DMS153 treated with DMSO at 0.1 percent for 48 hours (cell line): ENCODE data around the gene GABBR2.

ENCODE experiments used
- DNase-seq: peaks from one replicate; lab custom pipeline; 2025; ENCODE audit not compliant: unreplicated experiment; lab: John Stamatoyannopoulos, UW

GABBR2 gene

DNA sequence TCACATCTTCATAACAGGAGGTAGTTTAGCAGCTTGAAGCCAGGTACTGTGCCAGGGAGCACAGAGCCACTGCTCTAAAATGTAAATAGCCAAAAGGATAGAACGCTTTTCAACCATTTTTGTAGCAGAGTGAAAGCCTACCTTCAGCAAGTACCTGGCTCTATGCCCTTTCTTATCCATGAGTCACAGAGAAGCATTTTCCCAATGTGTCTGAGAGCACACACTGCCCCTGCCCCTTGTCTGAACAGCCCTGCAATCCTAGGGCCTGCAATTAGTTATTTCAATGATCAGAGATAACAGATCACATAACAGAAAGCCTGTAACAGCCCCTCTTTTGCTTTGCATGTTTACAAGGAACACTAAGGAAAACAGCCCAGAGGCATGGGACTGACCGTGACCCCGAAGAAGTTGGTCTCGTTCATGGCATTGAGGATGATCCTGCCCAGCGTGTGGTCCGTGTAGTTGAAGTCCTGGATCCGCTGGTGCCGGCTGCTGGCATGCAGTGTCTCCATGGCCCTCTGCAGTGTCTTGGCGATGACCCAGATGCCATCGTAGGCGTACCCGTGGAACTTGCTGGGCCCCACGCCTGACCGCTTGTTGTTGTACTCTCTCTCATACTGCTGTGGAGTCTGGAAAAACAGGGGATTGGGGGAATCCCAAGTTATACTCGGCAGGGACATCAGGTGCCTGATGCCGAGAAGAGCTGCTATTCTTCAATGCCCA is 255.0 kb downstream of the GABBR2 start:
- no peak for DNase-seq

DNA sequence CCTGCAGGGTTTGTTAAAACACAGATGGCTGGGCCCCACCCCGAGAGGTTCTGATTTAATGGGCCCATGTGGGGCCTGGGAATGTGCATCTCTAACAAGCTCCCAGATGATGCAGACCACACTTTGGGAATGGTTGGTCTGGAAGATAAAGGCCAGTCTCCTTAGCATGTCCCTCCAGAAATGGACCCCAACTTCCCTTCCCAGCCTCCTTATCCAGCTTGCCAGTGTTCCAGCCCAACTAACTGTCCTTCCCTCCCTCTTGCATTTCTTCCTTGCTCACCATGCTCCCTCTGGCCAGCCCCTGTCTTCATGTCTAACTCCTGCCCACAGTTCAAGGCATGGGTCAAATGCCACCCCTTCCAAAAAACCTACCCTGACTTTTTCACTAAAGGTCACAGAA is 257.2 kb downstream of the GABBR2 start:
- DNase-seq, result no peak

DNA sequence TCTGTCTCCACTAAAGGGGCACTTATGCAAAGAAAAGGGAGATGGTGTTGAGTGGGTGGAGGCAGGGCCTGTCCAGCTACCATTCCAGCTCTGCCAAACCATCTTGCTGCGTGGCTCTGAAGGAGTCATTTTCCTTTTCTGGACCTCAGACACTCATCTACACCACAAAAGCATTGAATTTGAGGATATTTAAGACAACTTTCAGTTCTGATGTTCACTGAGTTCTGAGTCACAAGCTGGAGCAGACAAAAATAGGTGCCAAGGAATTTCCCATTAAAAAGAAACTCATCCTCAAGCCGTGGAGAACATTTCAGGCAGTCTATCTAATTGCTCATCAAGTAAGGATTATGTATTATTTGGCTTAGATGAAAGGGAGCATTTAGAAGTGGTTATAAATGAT is 258.2 kb downstream of the GABBR2 start:
- no peak for DNase-seq

DNA sequence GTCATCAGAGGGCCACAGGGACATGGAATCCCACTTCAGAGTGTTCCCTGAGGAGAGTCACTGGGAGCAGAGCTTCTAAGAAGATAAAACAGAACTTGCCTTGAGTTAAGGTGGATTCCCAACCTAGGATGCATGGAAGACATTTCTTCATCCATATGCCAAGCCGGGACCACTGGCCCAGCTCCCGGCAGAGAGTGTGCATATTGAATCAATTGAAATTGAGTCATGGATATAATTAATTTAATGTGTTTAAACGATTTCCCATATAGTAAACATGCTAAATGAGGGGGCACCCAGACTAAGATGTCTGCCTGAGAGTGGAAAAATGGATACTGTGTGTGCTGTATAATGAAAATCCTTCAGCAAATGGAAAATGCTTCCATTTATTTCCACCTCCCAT is 258.9 kb downstream of the GABBR2 start:
- DNase-seq, result no peak

DNA sequence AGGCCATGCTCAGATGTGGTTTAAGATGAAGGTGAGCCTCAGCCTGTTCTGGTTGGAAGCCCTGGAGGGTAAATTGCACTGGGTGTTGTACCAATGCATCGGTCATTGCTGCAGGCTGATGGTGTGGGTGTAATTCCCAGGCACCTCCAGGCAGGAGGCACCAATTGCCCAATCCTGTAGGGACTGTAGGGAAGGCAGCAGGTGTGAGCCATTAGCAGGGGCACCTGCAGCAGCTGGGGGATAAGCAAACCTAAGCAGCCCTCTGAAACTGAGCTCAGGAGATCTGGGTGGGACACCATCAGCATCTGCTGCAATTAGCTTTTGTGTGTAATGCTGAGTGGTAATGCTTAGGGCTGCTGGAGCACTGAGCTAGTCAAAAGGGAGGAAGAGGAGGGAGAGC is 263.2 kb downstream of the GABBR2 start:
- DNase-seq, result no peak

DNA sequence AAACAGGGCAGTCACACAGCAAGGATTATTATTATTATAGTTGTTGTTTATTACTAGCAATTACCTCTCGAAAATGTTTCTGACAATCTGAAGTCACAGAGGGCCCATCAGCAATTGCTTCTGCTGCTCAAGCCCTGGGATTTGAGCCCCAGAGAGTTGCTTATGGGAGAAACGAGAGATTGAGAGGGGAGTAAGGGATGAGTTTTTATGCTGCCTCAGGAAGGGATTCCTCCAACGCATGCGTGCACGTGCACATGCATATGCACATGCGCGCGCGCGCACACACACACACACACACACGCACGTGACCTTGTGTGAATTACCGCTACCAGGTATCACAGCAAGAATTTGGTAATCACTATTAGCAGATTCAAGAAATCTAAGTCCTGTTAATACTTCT is 264.1 kb downstream of the GABBR2 start:
- DNase-seq, result no peak

DNA sequence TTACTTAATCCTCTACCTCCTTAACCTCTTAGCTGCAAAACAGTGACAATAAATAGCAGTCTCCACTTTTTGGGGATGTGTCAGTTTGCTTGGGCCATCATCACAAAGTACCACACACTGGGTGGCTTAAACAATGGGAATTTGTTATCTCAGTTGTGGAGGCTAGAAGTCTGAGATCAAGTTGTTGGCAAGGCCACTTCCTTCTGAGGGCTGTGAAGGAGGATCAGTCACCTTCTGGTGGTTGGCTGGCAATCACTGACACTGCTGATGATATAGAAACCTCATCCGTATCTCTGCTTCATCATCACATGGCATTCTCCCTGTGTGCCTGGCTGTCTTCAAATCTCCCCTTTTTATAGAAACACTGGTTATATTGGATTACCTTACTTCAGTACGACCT is 266.2 kb downstream of the GABBR2 start:
- no peak for DNase-seq

DNA sequence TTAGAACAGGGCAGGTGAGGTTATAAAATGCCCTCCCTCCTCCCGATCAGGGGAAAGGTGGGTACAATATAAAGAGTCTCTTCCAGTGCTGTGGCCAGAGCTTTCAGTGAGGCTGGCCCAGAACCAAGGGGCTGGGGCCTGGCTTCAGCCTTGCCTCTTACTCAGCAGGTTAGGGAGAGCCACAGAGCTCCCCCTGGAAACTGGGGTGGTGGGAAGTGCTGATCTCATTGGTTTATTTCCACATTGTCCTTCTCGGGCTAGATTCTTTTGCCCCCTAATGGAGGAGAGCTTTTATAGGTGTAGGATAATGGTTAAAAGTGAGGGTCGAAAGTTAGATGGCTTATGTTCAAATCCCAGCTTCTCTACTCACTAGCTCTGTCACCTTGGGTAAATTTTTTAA is 266.6 kb downstream of the GABBR2 start:
- DNase-seq, result no peak

DNA sequence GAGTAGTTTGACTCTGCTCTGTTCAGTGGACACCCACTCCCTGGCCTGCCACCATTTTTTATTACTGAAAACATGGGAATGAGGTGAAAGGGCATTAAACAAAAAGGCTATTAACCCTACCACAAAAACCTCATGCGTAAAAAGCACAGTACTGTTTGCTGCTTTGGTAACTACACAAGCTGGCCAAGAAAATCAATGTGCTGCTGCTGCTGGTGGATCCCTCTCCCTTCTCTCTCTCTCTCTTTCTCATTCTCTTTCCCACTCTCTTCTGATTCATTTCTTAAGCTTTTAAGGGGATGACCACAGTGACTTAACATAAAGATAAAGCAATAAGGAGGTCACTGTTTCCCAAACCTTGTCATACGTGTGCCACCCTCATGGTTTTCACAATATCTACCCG is 270.1 kb downstream of the GABBR2 start:
- no peak for DNase-seq

DNA sequence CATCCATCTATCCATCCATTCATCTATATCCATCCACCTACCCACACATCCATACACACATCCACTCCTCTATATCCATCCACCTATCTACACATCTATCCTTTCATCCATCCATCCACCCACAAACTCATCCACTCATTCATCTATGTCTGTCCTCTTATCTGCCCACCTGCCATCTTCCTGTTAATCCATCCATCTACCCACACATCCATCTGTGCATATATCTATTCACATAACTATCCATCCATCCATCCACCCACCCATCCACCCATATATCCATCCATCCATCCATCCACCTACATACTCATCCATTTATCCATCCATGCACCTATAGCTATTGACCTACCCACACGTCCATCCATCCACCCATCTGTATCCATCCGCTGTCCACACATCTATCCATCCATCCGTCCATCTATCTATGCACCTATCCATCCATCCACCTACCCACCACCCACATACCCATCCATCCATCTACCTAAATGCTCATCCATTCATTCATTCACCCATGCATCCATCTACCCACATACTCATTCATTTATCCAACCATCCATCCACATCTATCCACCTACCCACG is 271.2 kb downstream of the GABBR2 start:
- DNase-seq, result no peak

DNA sequence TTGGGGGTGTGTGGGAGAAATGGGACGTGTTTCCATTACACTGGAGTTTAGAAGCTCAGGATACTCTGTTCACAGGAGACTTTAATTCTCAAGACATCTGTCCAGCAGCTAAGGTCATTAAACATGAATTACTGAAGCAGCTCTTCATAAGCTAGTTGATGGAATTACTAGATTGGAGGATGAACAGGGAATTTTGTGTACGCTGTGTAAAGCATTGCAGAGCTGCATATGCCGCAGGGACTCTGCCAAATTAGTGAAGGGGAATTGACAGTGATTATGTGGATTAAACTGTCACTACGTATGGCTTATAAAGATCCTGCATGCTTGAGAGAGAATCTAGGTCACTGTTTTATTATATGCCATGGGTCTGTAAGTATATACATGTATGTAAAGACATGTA is 275.8 kb downstream of the GABBR2 start:
- no peak for DNase-seq

DNA sequence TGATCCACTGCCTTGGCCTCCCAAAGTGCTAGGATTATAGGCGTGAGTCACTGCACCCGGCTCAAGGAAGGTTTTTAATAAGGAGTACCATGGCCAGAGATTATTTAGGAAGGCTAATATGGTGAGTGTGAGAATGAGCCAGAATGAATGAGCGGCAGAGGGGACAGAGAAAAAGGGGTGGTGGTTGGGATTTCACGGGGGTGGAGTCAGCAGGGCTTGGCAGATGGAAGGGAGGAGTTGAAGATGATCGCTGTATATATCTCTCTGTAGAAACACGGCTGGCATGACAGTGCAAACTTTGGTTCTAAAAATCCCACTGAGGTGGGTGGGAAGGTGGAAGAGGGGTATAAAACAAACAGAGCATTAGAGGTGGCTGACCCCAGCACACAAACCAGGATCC is 276.6 kb downstream of the GABBR2 start:
- DNase-seq, result no peak

DNA sequence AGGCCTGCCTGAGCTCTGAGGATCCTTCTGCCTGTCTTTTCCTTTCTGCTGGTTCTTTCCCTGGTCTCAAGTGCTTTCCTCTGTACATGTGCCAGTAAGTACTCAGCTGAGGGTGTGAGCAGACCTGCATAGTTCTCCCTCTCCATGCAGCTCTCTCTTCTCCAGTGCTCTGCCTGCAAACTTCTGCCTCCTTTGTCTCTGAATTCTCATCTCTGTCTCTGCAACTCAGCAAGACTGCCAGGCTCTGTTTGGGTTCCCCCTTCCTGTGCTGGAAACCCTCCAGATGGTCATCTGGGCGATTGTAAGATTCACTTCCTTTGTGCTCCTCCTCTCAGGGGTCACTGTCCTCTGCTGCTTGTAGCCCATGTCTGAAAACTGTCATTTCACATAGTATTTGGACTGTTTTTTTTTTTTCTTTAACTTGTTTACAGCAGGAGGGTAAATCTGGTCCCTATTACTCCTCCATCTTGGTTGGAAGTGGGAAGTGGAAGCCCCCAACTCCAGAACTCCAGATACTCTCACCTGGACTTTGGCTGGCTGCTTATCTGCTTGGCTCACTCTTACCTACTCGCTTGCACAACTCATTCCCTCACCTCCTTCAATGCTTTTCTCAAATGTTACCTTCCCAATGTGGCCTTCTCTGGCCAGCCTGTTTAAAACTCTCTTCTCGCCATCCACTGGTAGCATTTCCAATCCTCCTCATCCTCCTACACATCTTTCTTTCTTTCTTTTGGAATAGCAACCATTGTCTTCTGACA is 278.0 kb downstream of the GABBR2 start:
- DNase-seq, result no peak

DNA sequence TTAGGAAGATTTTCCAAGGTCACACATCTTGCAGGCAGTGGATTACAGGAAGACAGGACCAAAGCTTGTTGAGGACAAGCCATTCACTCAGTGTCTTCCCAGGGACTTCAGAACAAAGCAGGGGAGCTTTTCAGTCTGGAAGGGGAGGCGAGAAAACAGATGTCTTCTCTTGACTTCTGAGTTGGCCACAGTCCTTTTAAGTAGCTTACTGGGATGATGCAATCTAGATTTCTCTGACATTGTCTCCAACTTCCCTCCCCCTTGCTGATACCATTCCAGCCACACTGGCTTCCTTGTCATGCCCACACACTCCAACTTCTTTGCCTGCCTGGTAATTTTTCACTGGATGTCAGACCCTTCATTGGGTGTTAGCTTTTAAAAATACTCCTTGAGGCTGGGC is 279.1 kb downstream of the GABBR2 start:
- DNase-seq, result no peak

DNA sequence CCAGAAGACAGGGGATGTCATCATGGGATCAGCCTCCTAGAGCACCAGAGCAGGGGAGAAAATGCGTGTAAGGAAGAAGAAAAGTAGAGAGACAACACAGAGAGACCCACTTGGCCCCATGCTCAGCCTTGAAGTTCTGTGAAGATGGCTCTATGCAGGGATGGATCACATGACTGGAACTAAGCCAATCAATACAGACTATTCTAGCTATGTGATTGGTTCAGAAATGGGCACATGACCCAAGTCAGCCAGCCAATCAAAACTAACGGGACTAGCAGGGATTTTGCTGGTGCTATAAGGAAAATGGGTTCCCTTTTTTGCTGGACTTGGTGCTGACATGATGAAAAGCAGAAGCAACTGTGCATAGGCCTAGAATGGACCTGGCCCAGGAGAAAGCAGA is 280.3 kb downstream of the GABBR2 start:
- DNase-seq, result no peak

DNA sequence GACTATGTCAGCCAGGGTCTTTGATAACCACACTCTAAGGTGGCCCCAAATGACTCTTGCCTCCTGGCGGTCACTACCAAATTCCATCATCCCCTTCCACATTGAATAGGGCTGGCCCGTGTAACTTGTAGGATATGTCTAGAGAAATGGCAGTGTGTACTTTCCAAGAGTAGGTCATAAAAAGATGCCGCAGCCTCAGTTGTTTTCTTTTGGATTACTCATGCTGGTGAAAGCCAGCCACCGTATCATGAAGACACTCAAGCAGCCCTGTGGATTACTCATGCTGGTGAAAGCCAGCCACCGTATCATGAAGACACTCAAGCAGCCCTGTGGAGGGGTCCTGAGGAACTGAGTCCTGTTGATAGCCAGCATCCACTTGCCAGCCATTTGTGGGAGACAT is 281.2 kb downstream of the GABBR2 start:
- DNase-seq, result no peak

DNA sequence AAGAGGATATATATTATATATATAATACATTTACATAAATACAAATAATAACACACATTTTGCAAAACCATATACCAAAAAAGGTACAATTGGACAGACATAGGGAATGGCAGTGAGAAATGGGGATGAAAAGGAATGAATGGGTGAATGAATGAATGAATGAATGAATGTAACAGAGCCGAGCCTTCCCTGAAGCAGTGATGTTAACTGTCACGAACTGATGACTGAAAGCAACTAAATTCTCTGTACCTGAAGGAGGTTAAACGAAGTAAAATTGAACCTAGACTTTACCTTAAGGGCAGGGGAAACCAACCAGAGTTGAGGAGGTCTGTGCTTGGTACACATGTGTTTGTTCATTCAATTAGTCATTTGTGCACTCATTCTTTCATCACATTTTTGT is 283.7 kb downstream of the GABBR2 start:
- no peak for DNase-seq

DNA sequence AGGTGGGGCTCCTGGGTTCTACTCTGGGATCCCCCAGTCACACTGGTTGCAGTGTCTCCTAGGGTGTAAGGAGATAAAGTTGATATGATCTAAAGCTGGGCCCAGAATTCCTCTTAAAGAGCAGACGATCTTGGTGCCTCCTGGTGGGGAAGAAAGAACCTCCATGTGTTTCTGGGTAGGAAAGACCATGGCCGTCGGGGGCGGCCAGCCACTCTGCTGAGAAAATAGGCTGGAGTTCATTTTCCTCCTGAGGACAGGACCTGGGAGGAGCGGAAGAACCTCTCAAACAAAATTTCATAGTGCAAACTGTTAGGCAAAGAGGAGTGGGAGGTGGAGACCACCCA is 289.5 kb downstream of the GABBR2 start:
- DNase-seq, result no peak

DNA sequence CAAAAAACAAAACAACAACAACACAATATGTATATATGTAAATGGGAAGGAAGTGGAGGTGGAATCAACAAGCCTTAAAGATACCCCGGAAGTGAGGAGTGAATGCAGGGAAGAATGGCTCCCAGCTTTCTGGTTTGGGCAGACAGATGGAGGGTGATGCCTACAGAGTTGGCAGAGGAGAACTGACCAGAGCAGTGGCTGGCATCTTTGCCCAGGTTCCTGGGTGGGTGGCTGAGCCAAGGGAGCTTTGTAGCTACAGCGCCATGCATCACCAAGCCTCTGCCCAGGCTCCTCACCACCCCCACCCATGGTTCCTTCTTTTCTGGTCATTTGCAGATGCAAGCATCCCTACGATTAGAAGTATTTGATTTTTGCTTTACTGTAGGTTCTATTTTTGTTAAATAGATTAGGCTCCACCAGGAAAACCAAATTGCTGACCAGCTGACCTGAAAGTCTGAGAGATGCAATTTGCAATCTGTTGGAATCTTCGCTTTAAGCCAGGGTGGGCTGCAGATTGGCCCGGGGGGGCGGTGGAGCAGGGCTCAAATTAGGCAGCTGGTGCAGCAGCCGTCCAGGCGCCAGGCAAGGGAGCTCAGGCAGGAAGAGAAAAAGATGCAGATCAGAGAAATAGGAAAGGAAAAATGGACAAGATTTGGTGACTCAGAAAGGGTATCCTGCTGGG is 290.0 kb downstream of the GABBR2 start:
- no peak for DNase-seq

DNA sequence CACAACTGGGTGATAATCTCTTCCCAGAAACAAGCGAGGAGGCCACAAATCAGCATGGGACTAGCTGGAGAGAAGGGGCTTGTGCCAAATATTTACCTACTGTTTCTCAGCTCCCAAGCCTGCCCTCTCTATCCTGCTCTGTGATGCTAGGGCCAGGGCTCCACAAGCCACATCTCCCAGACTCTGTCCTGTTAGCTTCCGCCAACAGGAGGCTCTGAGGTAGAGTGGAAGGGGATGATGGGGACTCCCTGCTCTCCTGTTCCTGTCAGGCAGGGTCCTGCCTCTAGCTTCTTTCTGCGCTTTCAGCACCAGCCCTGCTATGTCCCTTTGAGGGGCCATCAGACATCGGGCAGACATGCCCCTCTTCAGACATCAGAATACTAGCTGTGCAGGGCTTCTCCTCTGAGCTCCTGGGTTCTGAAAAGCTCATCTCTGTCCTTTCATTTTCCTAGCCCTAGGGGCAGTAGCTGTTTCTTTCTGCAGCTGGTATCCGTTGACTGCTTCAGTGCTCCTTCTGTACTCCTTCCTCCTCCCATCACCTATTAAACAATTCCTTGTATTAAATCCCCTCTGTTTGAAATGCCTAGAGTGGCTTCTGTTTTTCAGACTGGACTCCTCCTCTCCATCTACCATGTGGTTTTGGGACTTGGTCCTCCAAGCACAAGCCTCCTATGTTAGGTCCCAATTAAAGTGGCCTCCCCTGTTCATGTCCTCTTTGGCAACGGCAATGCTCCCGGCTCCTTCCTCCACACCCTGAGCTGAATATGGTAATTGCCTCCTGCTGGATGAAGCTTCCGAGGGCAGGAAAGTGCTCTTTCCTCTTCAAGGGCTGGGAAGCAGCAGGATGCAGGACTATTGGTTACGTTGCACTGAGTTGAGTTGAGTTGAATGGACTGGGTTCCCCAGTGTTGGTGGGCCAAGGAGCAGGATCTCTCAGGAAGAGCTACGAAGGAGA is 292.2 kb downstream of the GABBR2 start:
- DNase-seq, result no peak

DNA sequence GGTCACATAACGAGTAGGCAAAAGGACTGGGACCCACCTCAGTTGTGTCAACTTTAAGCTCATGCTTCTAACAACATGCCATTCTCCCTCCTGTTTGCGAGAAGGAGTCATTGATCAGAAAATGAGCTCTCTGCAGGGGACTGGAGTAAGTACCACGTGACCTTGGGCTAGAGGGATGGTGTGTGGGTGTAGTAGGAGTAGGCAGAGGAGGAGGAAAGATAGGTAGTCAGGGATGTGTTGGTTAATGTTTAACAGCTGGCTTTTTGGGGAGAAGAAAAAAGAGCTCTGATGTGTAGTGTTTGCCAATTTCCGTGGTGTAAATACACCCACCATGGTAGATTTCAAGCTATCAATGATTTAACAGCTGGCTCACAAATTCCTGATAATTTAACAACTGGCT is 293.0 kb downstream of the GABBR2 start:
- DNase-seq, result no peak
